ENCODE results near the gene SMIM22. TPM values are rescaled to one million over a fixed set of nuclear protein-coding genes. Genes with fewer than 3 reads are reported as not detected.

The SMIM22 gene
- polyA plus RNA-seq, 4 donors, result 0.25 to 13.5 (median 11.2) TPM

DNA sequence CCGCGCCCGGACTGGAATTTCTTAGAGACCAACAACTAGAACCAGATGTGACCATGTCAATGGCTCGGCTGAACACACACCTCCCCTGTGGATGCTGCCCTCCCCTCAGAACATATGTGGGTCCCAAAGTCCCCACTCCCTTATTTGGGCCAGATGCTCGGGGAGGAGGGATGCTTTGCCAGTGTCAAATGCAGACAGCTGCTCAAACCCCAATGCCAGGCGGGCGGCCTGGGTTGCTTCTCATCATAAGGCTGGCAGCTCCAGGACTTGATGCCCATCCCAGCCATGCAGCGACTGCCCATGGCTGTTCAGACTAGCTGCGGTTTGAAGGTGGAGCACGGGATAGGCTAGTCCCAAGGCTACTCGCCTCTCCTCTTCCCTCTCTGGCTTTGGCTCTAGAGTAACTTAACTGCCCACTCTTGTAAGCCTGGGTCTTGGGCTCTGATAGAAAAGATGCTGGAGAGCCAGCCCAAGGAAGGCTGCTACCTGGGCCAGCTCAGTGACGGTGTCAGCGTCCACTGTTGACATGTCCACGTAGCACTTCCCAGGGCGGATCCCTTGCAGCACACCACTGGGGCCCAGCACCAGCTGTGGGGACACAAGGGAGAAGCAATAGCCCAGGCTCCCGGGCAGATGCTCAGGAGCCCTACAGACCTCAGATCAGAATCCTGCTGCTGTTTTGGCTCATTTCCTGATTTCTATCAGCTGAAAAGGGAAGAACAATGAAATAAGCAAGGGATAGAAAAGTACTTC is 18.3 kb downstream of the SMIM22 start:
- no peak for DNase-seq (ENCODE audit: low read depth in 4 of 4, low spot score in 3 of 4)

DNA sequence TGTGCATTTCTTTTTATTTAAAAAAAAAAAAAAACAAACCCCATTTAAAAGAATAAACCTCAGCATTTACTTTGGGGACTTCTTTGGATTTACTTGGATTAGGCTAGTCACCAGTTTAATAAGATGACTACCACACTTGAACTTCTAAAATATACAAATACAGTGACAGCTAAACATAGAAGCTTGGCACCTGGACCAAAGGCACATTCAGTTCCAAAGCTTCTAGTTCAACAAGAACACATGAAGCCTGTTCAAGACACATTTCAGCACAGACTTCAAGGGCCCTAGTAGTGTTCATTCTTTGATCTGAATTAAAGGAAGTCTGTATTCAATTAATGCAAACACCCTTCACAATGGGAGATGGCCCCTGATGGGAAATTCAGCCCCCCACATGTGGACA is 18.9 kb downstream of the SMIM22 start:
- DNase-seq (ENCODE audit: low read depth in 4 of 4, low spot score in 3 of 4), result no peak

DNA sequence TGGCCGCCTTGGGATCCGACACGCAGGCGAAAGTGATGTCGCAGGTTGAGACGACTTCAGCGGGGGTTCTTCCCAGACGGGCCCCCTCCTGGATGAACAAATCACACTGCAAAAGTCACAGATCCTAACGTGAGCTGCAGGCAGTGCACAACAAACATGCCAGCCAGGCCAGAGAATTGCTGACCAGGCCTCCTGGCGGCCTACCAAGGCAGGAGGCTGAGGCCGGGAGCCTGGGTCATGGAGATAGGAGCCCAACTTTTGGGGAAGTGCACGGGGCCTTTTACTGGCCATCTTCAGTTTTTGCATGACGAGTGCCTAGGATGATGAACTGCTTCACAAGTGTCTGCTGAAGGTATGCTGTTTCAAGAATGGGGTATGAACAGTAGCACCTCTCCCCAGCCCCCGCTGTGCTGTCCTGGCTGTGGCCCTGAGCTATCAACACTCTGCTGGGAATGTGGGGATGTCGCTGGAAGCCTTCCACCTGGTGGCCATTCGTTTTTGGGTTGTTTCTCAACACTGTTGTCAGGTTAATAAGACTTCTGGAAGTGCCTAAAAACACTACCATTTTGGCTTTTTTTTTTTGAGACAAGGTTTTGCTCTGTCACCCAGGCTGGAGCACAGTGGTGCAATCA is 19.5 kb downstream of the SMIM22 start:
- DNase-seq (ENCODE audit: low read depth in 4 of 4, low spot score in 3 of 4), result no peak

DNA sequence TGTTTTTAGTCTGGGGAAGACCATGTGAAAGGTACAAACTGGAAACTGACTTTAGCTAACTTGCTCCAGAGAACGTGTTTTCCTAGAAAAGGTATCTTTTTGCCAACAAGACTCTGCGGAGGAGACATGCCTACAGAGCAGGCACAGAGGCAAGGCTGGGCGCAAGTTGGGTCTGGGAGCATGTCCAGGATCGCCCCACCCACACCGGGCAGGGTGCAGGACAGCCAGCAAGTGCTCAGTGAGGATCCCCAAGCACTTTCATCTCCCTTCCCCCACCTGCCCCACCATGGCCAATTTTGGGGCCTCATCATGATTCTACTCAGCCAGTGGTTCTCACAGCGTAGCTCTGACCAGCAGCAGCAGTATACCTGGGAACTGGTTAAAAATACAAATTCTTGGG is 25.5 kb downstream of the SMIM22 start:
- DNase-seq (ENCODE audit: low read depth in 4 of 4, low spot score in 3 of 4), result no peak

DNA sequence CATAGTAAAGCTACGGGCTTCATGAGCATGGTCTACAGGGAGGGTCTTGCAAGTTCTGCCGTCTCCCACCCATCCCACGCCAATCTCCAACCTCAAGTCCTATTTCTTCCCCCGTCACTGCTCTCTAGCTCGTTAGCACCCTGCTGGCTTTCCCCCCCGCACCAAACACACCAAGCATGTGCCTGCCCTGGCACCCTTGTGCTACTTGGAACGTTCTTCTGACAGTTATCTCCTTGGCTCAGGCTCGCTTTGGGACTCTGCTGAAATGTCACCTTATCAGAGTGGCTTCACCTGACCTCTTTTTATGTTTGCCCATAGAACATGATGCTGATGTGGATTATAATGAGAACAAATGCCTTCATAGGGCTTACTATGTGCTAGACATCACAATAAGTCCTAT is 30.0 kb downstream of the SMIM22 start:
- no peak for DNase-seq (ENCODE audit: low read depth in 4 of 4, low spot score in 3 of 4)

DNA sequence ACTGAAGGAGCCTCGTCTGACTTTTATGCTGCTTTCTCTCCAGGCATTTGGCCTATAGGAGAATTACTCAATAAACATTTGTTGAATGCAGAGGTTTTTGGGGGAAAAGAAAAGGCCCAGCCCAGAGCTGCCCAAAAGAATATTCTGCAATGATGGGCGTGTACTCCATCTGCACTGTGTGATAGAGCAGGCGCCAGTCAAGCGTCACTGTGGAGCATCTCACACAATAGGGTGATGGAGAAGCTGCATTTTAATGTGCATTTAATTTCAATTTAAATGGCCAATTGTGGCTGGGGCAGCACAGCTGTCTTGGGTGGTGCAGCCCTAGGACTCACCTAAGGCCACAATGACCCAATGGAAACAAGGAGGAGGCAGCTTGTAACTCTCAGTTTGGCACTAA is 31.4 kb downstream of the SMIM22 start:
- DNase-seq (ENCODE audit: low read depth in 4 of 4, low spot score in 3 of 4), result no peak

DNA sequence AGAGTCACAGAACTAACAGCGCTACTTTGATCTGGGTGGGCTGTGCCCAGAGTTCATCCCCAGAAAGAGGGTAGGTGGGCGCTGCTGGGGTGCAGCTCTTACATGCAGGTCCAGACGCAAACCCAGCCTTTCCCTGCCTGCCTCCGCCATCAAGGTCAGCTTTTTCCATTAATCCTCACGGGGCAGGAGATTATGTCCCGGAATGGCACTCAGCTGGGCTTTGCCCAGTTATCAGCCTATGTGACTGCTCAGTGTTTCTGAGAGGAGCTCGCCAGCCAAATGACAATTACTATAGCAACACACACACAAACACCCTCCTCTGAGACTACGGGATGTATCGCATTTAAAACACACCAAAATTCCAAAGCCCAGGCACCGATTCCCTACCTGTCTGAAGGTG is 31.8 kb downstream of the SMIM22 start:
- DNase-seq (ENCODE audit: low read depth in 4 of 4, low spot score in 3 of 4), result no peak

DNA sequence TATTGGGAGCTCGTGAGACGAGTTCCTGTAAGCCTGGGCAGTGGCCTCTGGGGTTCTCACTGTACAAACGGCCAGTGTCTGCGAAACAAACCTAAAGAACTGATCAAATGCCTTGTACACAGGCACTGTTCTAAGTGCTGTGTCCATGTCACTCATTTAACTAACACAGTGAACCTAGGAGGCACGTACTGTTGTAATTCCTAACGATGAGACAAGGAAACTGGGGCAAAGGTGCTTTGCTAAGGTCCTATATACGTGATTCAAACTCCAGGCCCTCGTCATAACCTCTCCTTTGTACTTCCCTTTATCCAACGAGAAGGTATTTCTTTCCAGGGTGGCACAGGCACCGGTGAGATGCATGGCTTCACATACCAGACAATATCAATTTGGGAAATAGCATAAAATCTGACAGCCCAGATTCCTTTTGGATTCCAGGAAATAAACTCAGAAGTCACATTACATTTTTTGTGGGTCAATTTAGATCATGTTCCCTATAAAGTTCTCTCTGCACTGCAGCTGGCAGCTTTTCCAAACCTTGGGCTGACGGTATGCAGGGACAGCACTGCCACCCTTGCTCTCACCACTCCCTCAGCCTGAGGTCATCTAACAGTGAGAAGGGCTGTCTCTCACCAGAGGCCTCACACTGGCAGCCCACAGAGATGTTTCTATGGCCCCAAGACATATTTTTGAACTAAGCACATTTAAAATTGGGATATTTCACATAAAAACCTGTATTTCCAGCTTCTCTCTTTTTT is 33.6 kb downstream of the SMIM22 start:
- no peak for DNase-seq (ENCODE audit: low read depth in 4 of 4, low spot score in 3 of 4)

DNA sequence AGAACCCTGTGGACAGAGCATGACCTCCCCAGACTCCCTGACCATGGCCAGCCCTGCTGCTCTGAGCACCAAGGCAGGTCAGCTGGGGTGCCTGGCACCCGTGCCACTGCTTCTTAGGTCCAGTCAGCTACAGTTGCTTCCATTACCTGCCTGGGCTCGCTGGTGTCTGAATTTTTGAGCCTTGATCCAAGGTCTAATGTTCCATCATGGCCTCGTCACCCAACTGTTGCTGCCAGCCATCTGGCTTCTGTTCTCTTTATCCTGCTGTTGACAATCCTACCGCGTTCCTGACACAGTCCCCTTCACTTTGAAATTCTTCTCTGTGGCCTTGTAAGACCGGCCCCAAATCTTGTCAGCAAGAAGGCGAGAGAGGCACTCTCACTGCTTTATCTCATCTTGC is 35.2 kb downstream of the SMIM22 start:
- DNase-seq (ENCODE audit: low read depth in 4 of 4, low spot score in 3 of 4), result no peak

DNA sequence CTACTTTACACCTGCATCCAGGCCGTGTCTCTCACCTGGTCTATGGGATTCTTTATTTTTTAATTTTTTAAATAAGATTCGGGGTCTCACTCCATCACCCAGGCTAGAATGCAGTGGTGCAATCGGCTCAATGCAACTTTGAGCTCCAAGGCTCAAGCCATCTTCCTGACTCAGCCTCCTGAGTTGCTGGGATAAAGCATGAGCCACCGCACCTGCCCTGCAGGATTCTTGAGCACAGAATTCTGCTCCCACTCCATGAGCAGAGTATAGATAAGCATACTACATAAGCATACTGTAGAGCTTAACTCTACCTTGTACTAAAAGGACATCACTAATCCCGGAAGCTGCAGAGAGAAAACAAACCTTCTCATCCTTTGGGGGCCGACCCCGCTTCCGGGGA is 36.4 kb downstream of the SMIM22 start:
- DNase-seq (ENCODE audit: low read depth in 4 of 4, low spot score in 3 of 4), result no peak

DNA sequence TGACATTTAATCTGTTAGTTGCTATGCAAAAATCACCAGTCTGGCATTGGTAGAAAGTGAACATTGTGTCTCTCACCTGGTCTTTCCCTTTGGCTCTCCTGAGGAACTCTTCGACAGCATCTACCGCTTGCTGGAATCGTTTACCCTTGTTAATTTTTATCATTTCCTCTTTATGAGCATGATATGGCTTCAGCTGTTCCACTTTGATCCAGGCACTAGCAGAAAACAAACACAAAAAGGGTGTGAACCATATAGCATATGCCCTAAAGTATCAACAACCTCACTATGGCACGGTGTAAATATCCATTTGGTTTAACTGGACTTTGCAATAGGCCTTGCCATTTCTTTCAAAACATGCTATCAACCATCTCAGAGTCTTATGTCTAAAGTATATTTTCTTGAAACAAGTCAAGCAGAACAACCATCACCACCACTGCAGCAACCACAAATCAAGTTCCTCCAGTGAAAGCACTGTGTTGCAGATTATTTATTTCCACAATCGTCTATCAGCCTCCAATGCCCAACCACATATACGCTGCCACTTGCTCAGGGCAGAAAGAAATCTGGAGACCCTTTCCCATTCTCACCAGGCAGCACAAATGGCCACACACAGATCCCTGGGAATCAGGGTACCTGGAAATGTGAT is 37.7 kb downstream of the SMIM22 start:
- no peak for DNase-seq (ENCODE audit: low read depth in 4 of 4, low spot score in 3 of 4)

DNA sequence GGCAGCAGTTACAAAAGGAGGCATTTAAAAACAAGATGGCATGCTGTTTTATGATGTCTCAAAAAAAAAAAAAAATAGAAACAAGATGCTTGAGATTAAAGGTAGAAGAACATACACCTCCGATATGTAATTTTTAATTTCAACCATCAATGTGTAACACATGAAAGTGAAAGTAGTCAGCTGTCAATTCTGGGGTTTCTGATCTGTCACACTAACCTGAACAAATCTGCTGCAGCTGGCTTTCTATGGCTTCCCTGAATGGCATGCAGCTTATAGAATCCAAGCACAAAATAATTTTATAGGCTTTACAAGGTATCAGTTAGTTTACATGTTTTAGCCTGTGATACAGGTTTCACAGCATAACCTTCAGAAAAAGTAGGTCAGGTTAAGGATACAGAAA is 38.4 kb downstream of the SMIM22 start:
- DNase-seq (ENCODE audit: low read depth in 4 of 4, low spot score in 3 of 4), result no peak

DNA sequence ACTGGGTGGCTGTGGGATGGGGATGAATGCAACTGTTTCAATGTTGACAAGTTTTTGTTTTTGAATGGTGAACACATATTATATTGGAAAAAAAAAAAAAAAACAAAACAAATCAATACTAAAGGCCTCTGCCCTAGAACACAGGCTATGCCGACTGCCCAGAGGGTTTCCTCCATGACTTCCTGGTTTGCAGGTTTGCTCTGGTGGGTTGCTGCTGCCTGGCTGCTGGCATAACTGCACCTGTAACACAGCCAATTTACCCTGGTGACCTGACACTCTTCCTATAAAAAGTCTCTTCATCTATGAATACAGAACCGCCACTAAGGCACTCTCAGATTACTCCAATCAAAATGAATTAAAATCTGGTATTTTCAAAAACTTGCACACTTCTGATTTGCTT is 41.6 kb downstream of the SMIM22 start:
- no peak for DNase-seq (ENCODE audit: low read depth in 4 of 4, low spot score in 3 of 4)

DNA sequence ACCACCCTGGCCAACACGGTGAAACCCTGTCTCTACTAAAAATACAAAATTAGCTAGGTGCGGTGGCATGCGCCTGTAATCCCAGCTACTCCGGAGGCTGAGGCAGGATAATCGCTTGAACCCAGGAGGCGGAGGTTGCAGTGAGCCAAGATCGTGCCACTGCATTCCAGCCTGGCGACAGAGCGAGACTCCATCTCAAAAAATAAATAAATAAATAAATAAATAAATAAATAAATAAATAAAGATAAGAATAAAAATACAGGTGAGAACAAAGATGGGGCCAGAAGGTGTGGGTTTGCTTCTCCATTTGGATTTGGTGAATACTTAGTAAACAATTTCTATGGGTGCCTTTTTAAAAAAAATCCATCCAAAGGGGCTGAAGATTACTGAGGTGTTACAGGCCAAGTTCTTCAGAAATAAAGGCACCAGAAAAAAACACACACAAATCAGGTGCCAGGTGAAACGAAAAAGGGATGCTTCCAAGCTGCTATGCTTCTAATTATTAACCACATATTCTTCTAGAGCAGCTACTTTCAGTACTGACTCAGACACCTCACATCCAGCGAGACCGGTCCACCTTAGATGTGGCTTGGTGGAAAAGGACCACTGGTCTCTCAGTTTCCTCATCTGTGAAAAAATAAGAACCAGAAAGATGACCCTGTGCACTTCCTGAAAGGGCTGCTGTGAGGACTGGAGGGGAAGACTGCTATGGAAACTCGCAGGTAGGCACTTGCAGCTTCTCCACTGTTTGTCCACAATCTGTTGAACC is 42.7 kb downstream of the SMIM22 start:
- DNase-seq (ENCODE audit: low read depth in 4 of 4, low spot score in 3 of 4), result no peak

DNA sequence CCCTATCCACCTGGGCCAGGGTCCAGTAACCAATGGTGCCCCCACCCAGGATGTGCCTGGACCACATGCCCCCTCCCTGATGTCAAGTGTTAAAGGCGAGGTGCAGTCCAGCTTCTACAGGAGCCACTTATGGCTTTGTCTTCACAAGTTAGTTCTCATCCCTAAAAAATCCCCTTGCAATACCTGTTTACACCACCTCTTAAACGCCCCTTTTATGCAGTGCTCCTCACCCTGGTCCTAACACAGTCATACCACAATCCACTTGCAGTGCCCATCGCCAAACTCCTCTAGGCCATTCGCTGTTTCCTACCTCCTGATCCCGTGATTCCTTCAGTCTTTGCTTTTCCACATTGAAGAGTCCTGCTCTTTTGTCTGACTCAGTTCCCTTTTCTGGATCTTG is 44.8 kb downstream of the SMIM22 start:
- no peak for DNase-seq (ENCODE audit: low read depth in 4 of 4, low spot score in 3 of 4)

DNA sequence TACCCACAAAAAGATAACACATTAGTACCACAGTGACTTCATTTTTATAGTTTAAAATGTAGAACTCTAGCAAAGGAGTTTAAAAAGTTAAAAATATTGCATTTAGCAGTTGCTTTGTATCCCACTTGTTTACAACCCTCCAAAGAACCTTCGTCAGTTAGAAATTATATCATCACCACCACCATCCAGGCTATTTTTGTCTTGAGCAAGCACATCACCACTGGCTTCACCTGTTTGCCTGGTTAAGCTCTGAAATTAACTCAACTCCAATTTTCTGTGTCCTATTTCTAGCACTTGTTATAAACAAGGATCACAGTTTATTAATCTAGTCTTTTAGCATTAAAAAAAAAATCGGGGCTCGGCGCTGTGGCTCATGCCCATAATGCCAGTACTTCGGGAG is 45.8 kb downstream of the SMIM22 start:
- no peak for DNase-seq (ENCODE audit: low read depth in 4 of 4, low spot score in 3 of 4)

Other genes starting within 250 kb of the SMIM22 start
- gene C16orf96, start 239.0 kb upstream of the SMIM22 start, polyA plus RNA-seq (ENCODE audit: insufficient read length in 4 of 4), result under 1 TPM; 0.14 to 0.41 (median 0.23) TPM
- gene UBALD1, start 180.5 kb upstream of the SMIM22 start, polyA plus RNA-seq (ENCODE audit: insufficient read length in 4 of 4), result 10 to 100 TPM; 11.7 to 30.8 (median 14.2) TPM
- gene MGRN1, start 170.5 kb upstream of the SMIM22 start, polyA plus RNA-seq (ENCODE audit: insufficient read length in 4 of 4), result 10 to 100 TPM; 38.7 to 70.3 (median 53.1) TPM
- 10 to 100 TPM; 27.0 to 54.6 (median 35.6) TPM for gene NUDT16L1, start 101.8 kb upstream of the SMIM22 start, polyA plus RNA-seq (ENCODE audit: insufficient read length in 4 of 4)
- gene ANKS3, start 61.1 kb upstream of the SMIM22 start, polyA plus RNA-seq (ENCODE audit: insufficient read length in 4 of 4), result 10 to 100 TPM; 17.0 to 36.0 (median 22.6) TPM
- 1 to 10 TPM in 3 of 4 donors, under 1 TPM in 1; 0.86 to 2.3 (median 2.0) TPM for gene DNAAF8, start 60.8 kb upstream of the SMIM22 start, polyA plus RNA-seq (ENCODE audit: insufficient read length in 4 of 4)
- gene ZNF500, start 28.2 kb upstream of the SMIM22 start, polyA plus RNA-seq (ENCODE audit: insufficient read length in 4 of 4), result 10 to 100 TPM; 12.7 to 21.5 (median 15.5) TPM
- not detected for gene SEPTIN12, start 7.0 kb upstream of the SMIM22 start, polyA plus RNA-seq (ENCODE audit: insufficient read length in 4 of 4)
- 10 to 100 TPM; 33.8 to 46.5 (median 37.3) TPM for gene ROGDI, start 7.3 kb downstream of the SMIM22 start, polyA plus RNA-seq (ENCODE audit: insufficient read length in 4 of 4)
- gene GLYR1, start 51.9 kb downstream of the SMIM22 start, polyA plus RNA-seq (ENCODE audit: insufficient read length in 4 of 4), result 100 to 1,000 TPM in 3 of 4 donors, 10 to 100 TPM in 1; 70.6 to 150 (median 140) TPM
- gene UBN1, start 52.1 kb downstream of the SMIM22 start, polyA plus RNA-seq (ENCODE audit: insufficient read length in 4 of 4), result 10 to 100 TPM; 22.2 to 36.5 (median 32.5) TPM
- 10 to 100 TPM in 3 of 4 donors, 1 to 10 TPM in 1; 3.7 to 40.1 (median 28.3) TPM for gene PPL, start 141.8 kb downstream of the SMIM22 start, polyA plus RNA-seq (ENCODE audit: insufficient read length in 4 of 4)
- gene SEC14L5, start 163.0 kb downstream of the SMIM22 start, polyA plus RNA-seq (ENCODE audit: insufficient read length in 4 of 4), result under 1 TPM; 0.13 to 0.38 (median 0.16) TPM
- gene NAGPA, start 238.6 kb downstream of the SMIM22 start, polyA plus RNA-seq (ENCODE audit: insufficient read length in 4 of 4), result 10 to 100 TPM in 1 of 4 donors, 1 to 10 TPM in 3; 5.3 to 15.5 (median 9.0) TPM